MM.1S (cell line): ENCODE measurements around the gene CNFN.

Experiments used
- DNase-seq: peaks from one replicate; pipeline ENCODE4 v3.0.0-alpha.2; 2015
- H2AFZ ChIP-seq: fragments of 300-600 bp; sonication (generic); 2 replicates; pipeline ENCODE4 v1.6.0; 2016; ENCODE audit warnings: antibody characterized with exemption, low read length
- H3F3A ChIP-seq: fragments of 300-600 bp; sonication (generic); 2 replicates; pipeline ENCODE4 v1.6.1; 2016; ENCODE audit warnings: mild to moderate bottlenecking, antibody characterized with exemption, low read length, moderate library complexity, mixed read lengths; ENCODE audit not compliant: insufficient read depth
- H3K27ac ChIP-seq: fragments of 300-600 bp; sonication (generic); 2 replicates; pipeline ENCODE4 v1.5.1; 2016; ENCODE audit warnings: mild to moderate bottlenecking, low read length
- H3K27me3 ChIP-seq: fragments of 300-600 bp; sonication (generic); replicated peaks from 2 replicates; pipeline ENCODE4 v1.6.0; 2016; ENCODE audit warnings: low read length; ENCODE audit not compliant: insufficient read depth
- H3K36me3 ChIP-seq: fragments of 300-600 bp; sonication (generic); replicated peaks from 2 replicates; pipeline ENCODE4 v1.6.1; 2016; ENCODE audit warnings: mild to moderate bottlenecking, low read length, mixed read lengths; ENCODE audit not compliant: insufficient read depth
- H3K4me1 ChIP-seq: fragments of 300-600 bp; sonication (generic); 2 replicates; pipeline ENCODE4 v1.6.1; 2016; ENCODE audit warnings: low read length, mixed read lengths
- H3K4me2 ChIP-seq: fragments of 300-600 bp; sonication (generic); 2 replicates; pipeline ENCODE4 v1.6.0; 2016; ENCODE audit warnings: low read depth, low read length
- H3K4me3 ChIP-seq: fragments of 300-600 bp; sonication (generic); 2 replicates; pipeline ENCODE4 v1.5.1; 2016; ENCODE audit warnings: low read length, mixed read lengths
- H3K79me2 ChIP-seq: fragments of 300-600 bp; sonication (generic); 2 replicates; pipeline ENCODE4 v1.6.1; 2016; ENCODE audit warnings: mixed run types, low read length, mixed read lengths
- H3K9ac ChIP-seq: fragments of 300-600 bp; sonication (generic); 2 replicates; pipeline ENCODE4 v1.6.1; 2016; ENCODE audit warnings: low read length, mixed read lengths
- H3K9me2 ChIP-seq: fragments of 300-600 bp; sonication (generic); replicated peaks from 2 replicates; pipeline ENCODE4 v1.6.1; 2016; ENCODE audit warnings: mild to moderate bottlenecking, low read length, mixed read lengths; ENCODE audit not compliant: insufficient read depth
- H3K9me3 ChIP-seq: fragments of 300-600 bp; sonication (generic); replicated peaks from 2 replicates; pipeline ENCODE4 v1.6.1; 2016; ENCODE audit warnings: mild to moderate bottlenecking, low read length, mixed read lengths; ENCODE audit not compliant: insufficient read depth
- H4K20me1 ChIP-seq: fragments of 300-600 bp; sonication (generic); 2 replicates; pipeline ENCODE4 v1.6.1; 2016; ENCODE audit warnings: mild to moderate bottlenecking, low read length, moderate library complexity, mixed read lengths; ENCODE audit not compliant: insufficient read depth
- CTCF ChIP-seq: fragments of 300-600 bp; sonication (generic); IDR thresholded peaks from 2 replicates; pipeline ENCODE4 v1.5.1; 2016; ENCODE audit warnings: antibody characterized with exemption, low read length, mixed read lengths
- EZH2 ChIP-seq: fragments of 300-600 bp; sonication (generic); optimal IDR thresholded peaks from 2 replicates; pipeline ENCODE3; 2017; ENCODE audit warnings: low read depth, mild to moderate bottlenecking, antibody characterized with exemption, low read length, mixed read lengths
- EZH2phosphoT487 ChIP-seq: fragments of 300-600 bp; sonication (generic); IDR thresholded peaks from 2 replicates; pipeline ENCODE4 v1.6.1; 2018; ENCODE audit warnings: antibody characterized with exemption, low read length

CNFN gene

GRCh38 chr19:42400404-42400803 is 10.3 kb upstream of the CNFN start:
- TF ChIP-seq CTCF (no peak), EZH2 (no peak), EZH2phosphoT487 (no peak)
- H3K4me2 ChIP-seq = no peak overlapping the region
- peaks cover 12% of the 10 kb centered on the region; the same call in 1 of the 2 replicates for H3K4me1 ChIP-seq

DNA sequence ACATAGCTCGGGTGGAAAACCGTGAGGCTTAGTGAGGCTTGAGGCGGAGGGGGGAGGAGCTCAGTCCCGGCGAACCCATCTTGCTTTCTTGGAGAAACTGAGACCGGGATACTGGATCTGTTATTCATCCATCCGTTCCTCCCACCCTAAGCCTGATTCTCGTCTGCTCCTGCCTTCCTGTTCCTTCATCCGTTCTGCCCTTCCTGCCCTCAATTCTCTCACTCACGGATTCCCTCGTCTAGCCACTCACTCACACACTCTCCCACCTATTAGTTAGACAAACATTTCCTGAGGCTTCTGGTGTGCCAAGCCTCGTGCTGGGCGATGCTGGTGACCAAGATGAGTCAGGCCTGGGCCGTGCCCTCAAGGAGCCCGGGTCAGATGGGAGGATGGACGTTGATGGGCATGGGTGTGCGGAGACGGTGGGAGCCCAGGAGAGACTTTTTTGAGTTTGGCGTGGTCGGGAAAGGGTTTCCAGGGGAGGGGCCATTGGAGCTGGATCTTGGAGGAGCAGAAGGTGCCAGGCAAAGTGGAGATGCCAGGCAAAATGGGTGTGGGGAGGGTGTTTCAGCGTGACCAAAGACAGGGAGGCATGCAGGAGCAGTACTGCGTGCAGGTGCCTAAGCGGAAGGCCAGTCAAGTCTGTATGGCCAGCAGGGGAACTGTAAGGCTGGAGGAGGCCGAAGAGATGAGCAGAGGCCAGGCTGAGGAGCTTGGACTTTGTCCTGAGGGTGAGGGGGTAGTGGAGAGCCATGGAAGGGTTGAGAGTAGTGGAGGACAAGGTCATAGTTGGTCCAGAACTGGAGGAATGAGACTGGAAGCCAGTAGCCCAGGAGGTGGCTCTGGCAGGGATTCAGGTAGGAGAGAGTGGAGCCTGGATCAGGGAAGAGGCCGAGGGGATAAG is 7.4 kb upstream of the CNFN start:
- no peaks in the 10 kb centered on the region for H4K20me1 ChIP-seq
- H3K9ac ChIP-seq = peak overlapping the region; percentile 70
- no peaks in the 10 kb centered on the region for H3K9me3 ChIP-seq
- peak overlapping the region; percentile 98 for H2AFZ ChIP-seq
- peaks cover 8% of the 10 kb centered on the region for H3K79me2 ChIP-seq
- H3K36me3 ChIP-seq = no peaks in the 10 kb centered on the region
- H3K4me2 ChIP-seq = peak overlapping the region; percentile 97
- no peaks in the 10 kb centered on the region for H3K9me2 ChIP-seq
- H3F3A ChIP-seq = no peaks in the 10 kb centered on the region
- H3K4me1 ChIP-seq = peaks cover 12% of the 10 kb centered on the region; the same call in 1 of the 2 replicates
- peak overlapping the region; percentile 95 for H3K4me3 ChIP-seq
- DNase-seq = no peak
- H3K27ac ChIP-seq = no peak overlapping the region
- H3K27me3 ChIP-seq = peaks cover 8% of the 10 kb centered on the region
- no peak for TF ChIP-seq EZH2phosphoT487

More at GRCh38 chr19:42400404-42400803, 10.3 kb upstream of the CNFN start:
- no peaks in the 10 kb centered on the region for H3F3A ChIP-seq
- no peak overlapping the region for H3K4me3 ChIP-seq
- H3K9me3 ChIP-seq = no peaks in the 10 kb centered on the region
- no peak overlapping the region for H3K27ac ChIP-seq
- H3K9ac ChIP-seq = no peak overlapping the region
- no peaks in the 10 kb centered on the region for H3K36me3 ChIP-seq
- no peaks in the 10 kb centered on the region for H3K27me3 ChIP-seq
- no peak overlapping the region for H2AFZ ChIP-seq
- peaks cover 8% of the 10 kb centered on the region for H3K79me2 ChIP-seq
- no peaks in the 10 kb centered on the region for H4K20me1 ChIP-seq
- no peak for DNase-seq
- no peaks in the 10 kb centered on the region for H3K9me2 ChIP-seq

DNA sequence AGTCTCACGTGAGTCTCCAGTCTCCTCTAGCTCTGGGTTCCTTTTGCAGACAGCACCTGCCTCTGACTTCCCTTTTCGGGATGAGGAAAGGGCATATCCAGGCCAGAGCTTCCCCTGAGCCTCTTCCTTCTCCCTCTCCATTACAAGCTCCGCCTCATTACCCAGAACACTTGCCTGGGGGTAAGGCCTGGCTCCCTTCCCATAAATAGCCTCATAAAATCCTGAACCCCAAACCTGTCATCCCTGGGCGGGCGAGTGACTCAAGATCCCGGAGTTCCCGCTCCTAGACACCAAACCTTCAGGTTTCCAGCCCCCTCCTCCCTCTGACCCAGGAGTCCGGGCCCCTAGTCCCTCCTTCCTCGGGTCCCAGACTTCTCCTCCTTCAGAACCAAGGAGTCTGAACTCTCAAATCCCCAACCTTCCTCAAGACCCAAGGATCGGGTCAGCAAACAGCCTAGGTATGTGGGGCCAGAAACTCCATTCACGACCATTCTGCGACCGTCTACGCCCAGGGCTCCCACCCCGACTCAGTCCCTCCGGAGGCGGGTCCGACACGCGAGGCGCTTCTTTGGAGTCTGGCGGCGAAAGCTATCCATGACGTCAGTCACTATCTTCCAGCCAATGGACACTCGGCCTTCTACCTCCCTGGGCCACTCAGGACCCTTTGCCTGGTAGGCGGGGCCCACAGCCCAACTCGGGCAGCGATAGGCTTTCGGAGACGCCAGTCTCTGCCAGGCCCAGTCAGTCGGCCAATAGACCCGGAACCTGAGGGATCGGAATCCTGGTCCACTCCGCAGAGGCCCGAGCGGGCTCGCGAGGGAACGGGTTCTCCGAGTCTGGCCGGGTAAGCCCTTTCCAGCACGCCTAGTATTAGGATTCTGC is 6.5 kb upstream of the CNFN start:
- H3K4me1 ChIP-seq = peaks cover 12% of the 10 kb centered on the region; the same call in 1 of the 2 replicates
- TF ChIP-seq EZH2 (no peak), EZH2phosphoT487 (no peak)
- peaks cover 8% of the 10 kb centered on the region for H3K79me2 ChIP-seq
- H3K36me3 ChIP-seq = no peaks in the 10 kb centered on the region
- peak overlapping the region; percentile 95 for H3K4me3 ChIP-seq
- H3K4me2 ChIP-seq = peak overlapping the region; percentile 97
- H4K20me1 ChIP-seq = no peaks in the 10 kb centered on the region
- DNase-seq = peak; percentile 99
- peaks cover 15% of the 10 kb centered on the region for H3K27me3 ChIP-seq
- peak overlapping the region; percentile 1; the same call in 1 of the 2 replicates for H3K27ac ChIP-seq
- H3K9me3 ChIP-seq = no peaks in the 10 kb centered on the region
- peak overlapping the region; percentile 70 for H3K9ac ChIP-seq
- no peaks in the 10 kb centered on the region for H3F3A ChIP-seq
- no peaks in the 10 kb centered on the region for H3K9me2 ChIP-seq
- H2AFZ ChIP-seq = peak overlapping the region; percentile 98

DNA sequence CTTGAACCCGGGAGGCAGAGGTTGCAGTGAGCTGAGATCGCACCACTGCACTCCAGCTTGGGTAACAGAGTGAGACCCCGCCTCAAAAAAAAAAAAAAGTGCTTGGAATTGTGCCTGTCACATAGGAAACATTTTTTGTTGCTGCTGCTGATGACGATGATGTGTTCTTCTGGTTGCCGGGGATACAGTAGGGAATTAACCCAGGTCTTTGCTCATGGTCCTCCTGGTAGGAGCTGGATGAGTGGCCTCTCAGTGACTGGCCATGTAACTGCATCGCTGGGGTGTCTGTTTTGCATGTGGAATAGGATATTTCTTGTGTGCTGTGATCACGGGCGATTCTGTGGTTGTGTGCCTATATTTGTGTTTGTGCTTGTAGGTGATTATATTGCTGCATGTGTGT is 4.7 kb upstream of the CNFN start:
- Histone ChIP-seq H3F3A (no peaks in the 10 kb centered on the region), H2AFZ (no peak overlapping the region), H3K27me3 (peaks cover 34% of the 10 kb centered on the region), H3K9me3 (no peaks in the 10 kb centered on the region), H3K9ac (no peak overlapping the region), H3K4me2 (no peak overlapping the region), H3K4me3 (no peak overlapping the region), H3K79me2 (peaks cover 8% of the 10 kb centered on the region), H4K20me1 (no peaks in the 10 kb centered on the region), H3K4me1 (peaks cover 12% of the 10 kb centered on the region; the same call in 1 of the 2 replicates), H3K36me3 (no peaks in the 10 kb centered on the region), H3K9me2 (no peaks in the 10 kb centered on the region), H3K27ac (no peak overlapping the region)
- no peak for DNase-seq
- TF ChIP-seq CTCF (no peak), EZH2phosphoT487 (no peak), EZH2 (no peak)
